ENCODE results near the gene PSME3. TPM values are rescaled to one million over a fixed set of nuclear protein-coding genes. Genes with fewer than 3 reads are reported as not detected.

Gene PSME3
- total and polyA plus RNA-seq, 2 of the 13 experiments (the other 11 are each of a cell fraction or from before 2014, with no cell fraction given): 66.3 to 135 TPM

DNA sequence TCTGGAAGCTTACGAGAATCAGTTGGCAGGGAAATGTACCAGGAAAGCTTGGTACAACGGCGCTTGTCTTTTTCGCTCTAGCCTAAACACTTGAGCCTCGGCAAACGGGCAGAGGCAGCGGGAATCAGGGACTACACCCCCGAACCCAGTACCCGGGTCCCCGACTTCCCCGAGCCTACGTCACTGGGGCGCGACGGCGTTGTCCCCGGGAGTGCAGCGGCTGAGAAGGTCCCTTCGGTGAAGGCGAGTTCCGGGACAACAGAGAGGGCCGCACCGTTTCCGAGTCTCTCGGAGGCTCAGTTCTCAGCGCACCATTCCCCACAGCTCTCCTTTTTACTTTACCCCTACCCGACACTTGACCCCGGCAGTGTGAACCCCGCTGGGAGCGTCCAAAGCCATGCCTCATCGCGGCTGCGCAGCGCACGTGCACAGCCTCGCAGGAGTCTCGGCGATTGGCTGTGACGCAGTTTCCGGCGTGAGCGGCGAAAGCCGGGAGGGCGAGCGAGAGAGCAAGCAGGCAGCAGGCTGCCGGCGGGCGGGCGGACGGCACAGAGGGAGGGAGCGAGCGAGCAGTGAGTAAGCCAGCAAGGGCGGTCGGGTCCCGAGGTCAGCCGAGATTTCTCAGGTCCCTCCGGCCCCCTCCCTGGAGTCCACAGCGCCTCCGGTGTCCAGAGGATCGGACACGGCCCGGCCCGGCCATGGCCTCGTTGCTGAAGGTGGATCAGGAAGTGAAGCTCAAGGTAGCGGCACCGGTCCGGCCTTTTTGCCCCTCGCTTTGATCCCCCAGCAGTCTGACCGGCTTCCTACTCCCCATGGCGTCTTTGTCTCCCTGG, at the start of gene PSME3 (continued):
- TF ChIP-seq MBD4 (IDR thresholded peaks at IDR 0.05; ENCODE audit: borderline replicate concordance, low read length): no peak
- TF ChIP-seq KDM2A (CRISPR knock-in tag; IDR thresholded peaks at IDR 0.05; ENCODE audit: borderline replicate concordance, low read depth): peak; percentile 93
- TF ChIP-seq, protein P1, sequence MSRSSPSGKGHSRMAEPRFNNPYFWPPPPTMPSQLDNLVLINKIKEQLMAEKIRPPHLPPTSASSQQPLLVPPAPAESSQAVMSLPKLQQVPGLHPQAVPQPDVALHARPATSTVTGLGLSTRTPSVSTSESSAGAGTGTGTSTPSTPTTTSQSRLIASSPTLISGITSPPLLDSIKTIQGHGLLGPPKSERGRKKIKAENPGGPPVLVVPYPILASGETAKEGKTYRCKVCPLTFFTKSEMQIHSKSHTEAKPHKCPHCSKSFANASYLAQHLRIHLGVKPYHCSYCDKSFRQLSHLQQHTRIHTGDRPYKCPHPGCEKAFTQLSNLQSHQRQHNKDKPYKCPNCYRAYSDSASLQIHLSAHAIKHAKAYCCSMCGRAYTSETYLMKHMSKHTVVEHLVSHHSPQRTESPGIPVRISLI (CRISPR knock-in tag; IDR thresholded peaks at IDR 0.05; ENCODE audit: borderline replicate concordance): 0 out of 2 replicates have a peak, but pooled peaks have one; percentile 40
- TF ChIP-seq ZSCAN22 (CRISPR knock-in tag; IDR thresholded peaks at IDR 0.05): 0 out of 2 replicates have a peak, but pooled peaks have one; percentile 64
- no peak for TF ChIP-seq ZNF10 (CRISPR knock-in tag; IDR thresholded peaks at IDR 0.05; ENCODE audit: borderline replicate concordance, low read depth)
- no peak; the same call in 1 of the 2 replicates for TF ChIP-seq SMAD9 (CRISPR knock-in tag; IDR thresholded peaks at IDR 0.05)
- peak; percentile 62 for TF ChIP-seq ELF3 (CRISPR knock-in tag; IDR thresholded peaks at IDR 0.05)
- TF ChIP-seq, protein P2, sequence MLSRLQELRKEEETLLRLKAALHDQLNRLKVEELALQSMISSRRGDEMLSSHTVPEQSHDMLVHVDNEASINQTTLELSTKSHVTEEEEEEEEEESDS (CRISPR knock-in tag; IDR thresholded peaks at IDR 0.05; ENCODE audit: borderline replicate concordance): peak; percentile 92; the same call in 1 of the 2 replicates
- peak; percentile 20 for TF ChIP-seq STAG1 (CRISPR knock-in tag; IDR thresholded peaks at IDR 0.05)
- peak; percentile 76 for TF ChIP-seq ISL2 (CRISPR knock-in tag; IDR thresholded peaks at IDR 0.05)
- peak; percentile 40; the same call in 1 of the 2 replicates for TF ChIP-seq ZBTB42 (CRISPR knock-in tag; IDR thresholded peaks at IDR 0.05)
- 0 out of 2 replicates have a peak, but pooled peaks have one; percentile 60 for TF ChIP-seq RARG (CRISPR knock-in tag; IDR thresholded peaks at IDR 0.05; ENCODE audit: low read depth)
- TF ChIP-seq NFKBIZ (CRISPR knock-in tag; IDR thresholded peaks at IDR 0.05): peak; percentile 73
- peak; percentile 33; the same call in 1 of the 2 replicates for TF ChIP-seq ZNF367 (CRISPR knock-in tag; IDR thresholded peaks at IDR 0.05; ENCODE audit: borderline replicate concordance)
- TF ChIP-seq, protein P3, sequence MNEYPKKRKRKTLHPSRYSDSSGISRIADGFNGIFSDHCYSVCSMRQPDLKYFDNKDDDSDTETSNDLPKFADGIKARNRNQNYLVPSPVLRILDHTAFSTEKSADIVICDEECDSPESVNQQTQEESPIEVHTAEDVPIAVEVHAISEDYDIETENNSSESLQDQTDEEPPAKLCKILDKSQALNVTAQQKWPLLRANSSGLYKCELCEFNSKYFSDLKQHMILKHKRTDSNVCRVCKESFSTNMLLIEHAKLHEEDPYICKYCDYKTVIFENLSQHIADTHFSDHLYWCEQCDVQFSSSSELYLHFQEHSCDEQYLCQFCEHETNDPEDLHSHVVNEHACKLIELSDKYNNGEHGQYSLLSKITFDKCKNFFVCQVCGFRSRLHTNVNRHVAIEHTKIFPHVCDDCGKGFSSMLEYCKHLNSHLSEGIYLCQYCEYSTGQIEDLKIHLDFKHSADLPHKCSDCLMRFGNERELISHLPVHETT (CRISPR knock-in tag; conservative IDR thresholded peaks at IDR 0.05): peak; percentile 61; the same call in 1 of the 2 replicates
- peak; percentile 98; the same call in 1 of the 2 replicates for TF ChIP-seq ZNF235 (CRISPR knock-in tag; IDR thresholded peaks at IDR 0.05; ENCODE audit: borderline replicate concordance)
- peak; percentile 49 for TF ChIP-seq PPARG (CRISPR knock-in tag; conservative IDR thresholded peaks at IDR 0.05)
- TF ChIP-seq PCBP2 (optimal IDR thresholded peaks at IDR 0.05; ENCODE audit: low read depth, low read length, poor library complexity, severe bottlenecking): no peak
- peak; percentile 75 for TF ChIP-seq RARA (CRISPR knock-in tag; IDR thresholded peaks at IDR 0.05)
- TF ChIP-seq, protein P4, sequence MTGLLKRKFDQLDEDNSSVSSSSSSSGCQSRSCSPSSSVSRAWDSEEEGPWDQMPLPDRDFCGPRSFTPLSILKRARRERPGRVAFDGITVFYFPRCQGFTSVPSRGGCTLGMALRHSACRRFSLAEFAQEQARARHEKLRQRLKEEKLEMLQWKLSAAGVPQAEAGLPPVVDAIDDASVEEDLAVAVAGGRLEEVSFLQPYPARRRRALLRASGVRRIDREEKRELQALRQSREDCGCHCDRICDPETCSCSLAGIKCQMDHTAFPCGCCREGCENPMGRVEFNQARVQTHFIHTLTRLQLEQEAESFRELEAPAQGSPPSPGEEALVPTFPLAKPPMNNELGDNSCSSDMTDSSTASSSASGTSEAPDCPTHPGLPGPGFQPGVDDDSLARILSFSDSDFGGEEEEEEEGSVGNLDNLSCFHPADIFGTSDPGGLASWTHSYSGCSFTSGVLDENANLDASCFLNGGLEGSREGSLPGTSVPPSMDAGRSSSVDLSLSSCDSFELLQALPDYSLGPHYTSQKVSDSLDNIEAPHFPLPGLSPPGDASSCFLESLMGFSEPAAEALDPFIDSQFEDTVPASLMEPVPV (CRISPR knock-in tag; IDR thresholded peaks at IDR 0.05): peak; percentile 86; the same call in 1 of the 2 replicates
- peak; percentile 99 for TF ChIP-seq ZNF510 (CRISPR knock-in tag; IDR thresholded peaks at IDR 0.05; ENCODE audit: low read depth)
- peak; percentile 93 to 97 for TF ChIP-seq POLR2A (IDR thresholded peaks at IDR 0.05; ENCODE audit: insufficient read depth in 1 of 2, low read depth in 2 of 2, low read length in 2 of 2)
- no peak for TF ChIP-seq ZFP36L2 (CRISPR knock-in tag; IDR thresholded peaks at IDR 0.05)
- TF ChIP-seq MAZ (IDR thresholded peaks at IDR 0.05; ENCODE audit: borderline replicate concordance, low read depth, low read length): peak; percentile 56; the same call in 1 of the 2 replicates
- peak; percentile 74 for TF ChIP-seq MAZ (CRISPR knock-in tag; IDR thresholded peaks at IDR 0.05; ENCODE audit: low read depth)
- peak; percentile 89; the same call in 1 of the 2 replicates for TF ChIP-seq KDM4B (CRISPR knock-in tag; IDR thresholded peaks at IDR 0.05)
- TF ChIP-seq PHF5A (CRISPR knock-in tag; IDR thresholded peaks at IDR 0.05; ENCODE audit: low read depth, unreplicated experiment): no peak

Measured in HepG2 (cell line).